CD1c-positive myeloid dendritic cell (primary cell): ENCODE data around the gene SCUBE1.
A peak's percentile ranks its signal among the peaks of the same experiment; 100 is the strongest.

ENCODE experiments used
- DNase-seq: peaks from one replicate; pipeline ENCODE4 v3.0.0-alpha.2; 2016; ENCODE audit errors: extremely low spot score

The SCUBE1 gene

DNA sequence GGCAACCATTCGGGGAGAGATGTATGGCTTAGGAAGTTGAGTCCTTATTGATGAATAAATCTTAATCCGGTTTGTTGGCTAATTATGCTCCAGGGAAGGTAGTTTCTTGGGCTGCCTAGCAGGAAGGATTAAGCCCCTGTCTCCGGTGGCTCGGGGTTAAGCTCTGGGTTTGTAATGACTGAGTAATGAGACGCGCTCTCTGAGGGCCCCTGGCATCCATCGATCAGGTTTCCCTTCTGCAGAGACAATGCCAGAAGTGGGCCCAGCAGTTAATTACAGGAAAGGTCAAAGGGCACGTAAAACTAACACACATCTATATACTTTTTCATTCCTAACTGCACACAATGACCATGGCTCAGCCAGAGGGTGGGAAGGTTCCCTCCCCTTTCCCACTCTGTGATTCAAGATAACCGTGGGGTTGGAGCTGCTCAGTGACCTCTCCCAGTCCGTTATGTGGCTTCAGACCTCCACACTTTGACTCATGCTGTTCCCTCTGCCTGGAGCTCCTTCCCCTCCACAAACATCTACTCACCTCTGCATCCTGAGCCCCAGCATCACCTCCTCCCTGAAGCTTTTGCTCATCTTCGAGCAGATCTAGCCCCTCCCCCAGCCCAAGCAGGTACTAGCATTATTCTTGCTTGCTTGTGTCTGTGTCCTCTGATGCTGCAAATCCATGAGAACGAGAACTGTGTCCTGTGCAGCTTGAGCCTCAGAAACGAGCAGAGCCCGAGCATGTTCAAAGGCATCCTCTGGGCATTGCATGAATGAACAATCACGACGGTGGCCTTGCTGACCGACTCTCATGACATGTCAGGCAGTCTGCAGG, 16.6 kb downstream of the SCUBE1 start:
- no peak for DNase-seq

DNA sequence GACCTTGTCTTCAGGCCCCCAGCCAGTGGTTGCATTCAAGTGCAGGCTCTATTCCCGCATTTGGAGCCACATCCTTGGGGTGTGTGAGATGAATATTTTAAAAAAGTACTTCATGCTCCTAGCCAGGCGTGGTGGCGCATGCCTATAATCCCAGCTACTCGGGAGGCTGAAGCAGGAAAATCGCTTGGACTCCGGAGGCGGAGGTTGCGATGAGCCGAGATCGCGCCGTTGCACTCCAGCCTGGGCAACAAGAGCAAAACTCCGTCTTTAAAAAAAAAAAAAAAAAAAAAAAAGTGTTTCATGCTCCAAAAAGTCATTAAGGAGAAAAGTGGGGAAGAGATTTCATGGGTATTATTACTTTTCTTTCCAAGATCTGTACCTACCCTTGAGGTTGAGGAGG, 18.0 kb downstream of the SCUBE1 start:
- DNase-seq, result no peak

DNA sequence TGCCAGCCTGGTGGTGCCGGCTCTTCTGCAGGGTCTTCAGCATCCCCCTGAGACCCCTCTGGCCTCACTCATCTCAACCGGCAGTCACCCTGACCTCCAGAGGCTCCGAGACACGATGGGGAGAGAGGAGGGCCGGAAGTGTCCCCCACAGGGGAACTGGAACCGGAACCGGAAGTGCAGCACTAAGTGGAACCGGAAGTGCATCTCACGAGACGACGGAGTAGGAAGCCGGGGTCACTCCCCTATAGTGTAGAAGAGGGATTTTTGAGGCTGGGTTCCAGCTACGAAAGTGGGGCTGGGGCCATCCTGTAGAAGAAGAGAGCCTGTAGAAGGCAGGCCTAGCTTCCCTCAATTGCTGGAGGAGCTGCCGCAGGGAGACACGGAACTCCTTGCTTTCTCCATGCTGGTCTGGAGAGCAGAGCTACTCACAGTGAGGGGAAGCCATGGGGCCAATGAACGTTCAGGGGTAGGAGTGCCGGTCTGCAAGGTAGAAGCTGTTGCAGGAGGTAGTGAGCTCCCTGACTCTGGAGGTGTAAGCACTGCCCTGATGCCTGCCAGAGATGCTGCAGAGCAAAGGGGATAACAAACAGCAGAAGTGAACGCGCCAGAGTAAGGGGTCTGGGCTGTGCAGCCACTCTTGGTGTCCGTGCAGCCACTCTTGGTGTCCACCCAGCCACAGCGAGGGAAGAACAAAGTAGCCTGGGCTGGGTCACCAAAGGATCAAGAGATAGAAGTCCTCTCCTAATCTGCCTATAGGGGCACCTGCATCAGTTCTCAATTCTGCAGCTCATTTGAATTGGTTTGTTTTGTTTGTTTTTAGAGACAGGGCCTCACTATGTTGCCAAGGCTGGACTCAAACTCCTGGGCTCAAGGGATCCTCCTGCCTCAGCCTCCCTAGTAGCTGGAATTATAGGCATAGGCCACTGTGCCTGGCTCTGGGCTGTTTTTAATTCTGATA, 21.9 kb downstream of the SCUBE1 start:
- DNase-seq, result peak; percentile 9

DNA sequence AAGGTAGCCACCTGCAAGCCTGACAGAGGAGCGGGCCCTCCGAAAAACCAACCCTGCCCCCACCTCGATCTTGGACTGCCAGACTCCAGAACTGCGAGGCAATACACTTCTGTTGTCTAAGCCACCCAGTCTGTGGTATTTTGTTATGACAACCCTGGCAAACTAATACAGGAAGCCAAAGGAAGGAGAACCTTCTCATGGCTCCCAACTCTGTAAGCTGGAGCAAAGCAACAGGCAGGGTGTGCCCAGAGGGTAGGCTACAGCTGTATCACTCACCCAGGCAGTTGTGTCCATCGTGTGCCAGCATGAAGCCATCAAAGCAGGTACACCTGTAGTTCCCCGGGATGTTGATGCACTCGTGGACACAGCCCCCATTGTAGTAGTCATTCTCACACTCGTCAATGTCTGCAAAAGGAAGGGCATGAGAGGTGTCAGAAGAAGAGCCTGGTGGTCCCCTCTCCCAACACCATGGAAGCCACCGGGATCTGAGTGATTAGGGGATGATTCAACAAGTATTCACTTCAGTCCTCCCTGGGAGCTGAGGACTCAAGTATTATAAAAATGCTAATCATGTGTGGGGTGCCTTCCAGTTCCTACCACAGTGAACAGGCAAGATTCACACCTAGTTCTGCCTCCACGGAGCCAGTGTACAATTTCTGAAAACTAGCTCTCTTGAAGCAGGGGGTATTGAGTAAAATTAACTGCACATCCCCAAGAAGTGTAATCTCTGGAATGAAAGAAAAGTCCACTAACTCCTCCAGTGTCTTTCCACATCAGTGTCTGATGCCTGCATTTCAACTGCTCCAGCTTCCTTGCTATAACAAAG, 23.3 kb downstream of the SCUBE1 start:
- no peak for DNase-seq

DNA sequence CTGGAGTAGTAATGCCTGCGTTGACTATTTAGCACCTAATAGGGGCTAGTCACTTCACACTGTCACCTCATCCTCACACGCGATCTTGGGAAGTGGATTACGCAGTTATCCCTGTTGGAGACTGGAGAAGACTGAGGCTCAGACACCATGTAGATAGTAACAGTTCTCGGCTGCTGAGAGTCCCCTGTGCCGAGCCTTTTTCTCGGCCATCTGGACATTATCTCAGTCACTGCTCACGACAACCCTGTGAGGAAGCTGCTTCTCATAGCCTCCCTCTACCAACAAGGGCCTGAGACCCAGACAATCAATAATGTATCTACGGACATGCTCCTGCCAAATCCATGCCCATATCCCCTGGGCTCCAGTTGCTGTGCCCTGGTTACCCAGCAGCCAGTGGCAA, 25.9 kb downstream of the SCUBE1 start:
- DNase-seq, result no peak

DNA sequence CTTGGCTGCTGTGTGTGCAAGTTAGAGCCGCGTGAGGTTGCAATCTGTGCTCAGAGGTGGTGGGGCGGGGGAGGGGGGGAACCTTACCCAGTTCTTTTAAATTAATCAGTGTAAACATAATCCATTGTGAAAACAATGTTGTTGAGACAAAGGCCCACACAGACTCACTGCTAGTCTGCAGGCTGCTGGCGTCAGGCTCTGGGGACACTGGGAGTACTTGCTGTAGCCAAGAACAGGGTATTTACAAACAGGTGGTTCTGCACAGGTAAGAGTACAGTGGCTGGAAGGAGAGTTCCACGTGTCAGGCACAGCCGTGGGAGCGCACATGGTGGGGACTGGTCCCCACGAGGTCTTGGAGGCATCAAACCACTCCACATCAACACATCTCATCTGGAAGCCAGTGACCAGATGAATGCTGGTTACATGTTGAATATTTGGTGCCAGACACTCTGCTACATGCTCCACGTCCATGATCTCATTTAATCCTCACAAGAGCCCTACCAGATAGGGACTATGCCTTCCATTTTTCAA, 27.4 kb downstream of the SCUBE1 start:
- DNase-seq, result no peak

DNA sequence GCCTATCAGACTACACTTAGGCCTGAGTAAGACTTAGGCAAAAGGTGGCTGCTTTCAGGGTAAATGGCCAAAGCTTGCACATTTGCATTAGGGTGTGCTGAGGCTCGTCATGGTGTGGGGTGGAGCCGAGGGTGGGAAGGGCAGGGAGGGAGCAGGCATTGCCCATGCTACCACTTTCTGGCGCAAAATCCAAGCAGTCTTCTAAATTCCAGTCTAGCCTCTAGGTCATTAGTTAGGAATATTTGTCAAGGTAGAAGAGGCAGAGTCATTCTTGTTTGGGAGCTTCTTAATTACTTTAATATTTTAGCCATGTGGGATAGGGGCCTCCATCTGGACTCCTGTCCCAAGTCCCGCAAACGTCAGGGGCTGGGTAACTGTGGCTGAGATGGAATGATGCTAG, 28.6 kb downstream of the SCUBE1 start:
- DNase-seq, result no peak

DNA sequence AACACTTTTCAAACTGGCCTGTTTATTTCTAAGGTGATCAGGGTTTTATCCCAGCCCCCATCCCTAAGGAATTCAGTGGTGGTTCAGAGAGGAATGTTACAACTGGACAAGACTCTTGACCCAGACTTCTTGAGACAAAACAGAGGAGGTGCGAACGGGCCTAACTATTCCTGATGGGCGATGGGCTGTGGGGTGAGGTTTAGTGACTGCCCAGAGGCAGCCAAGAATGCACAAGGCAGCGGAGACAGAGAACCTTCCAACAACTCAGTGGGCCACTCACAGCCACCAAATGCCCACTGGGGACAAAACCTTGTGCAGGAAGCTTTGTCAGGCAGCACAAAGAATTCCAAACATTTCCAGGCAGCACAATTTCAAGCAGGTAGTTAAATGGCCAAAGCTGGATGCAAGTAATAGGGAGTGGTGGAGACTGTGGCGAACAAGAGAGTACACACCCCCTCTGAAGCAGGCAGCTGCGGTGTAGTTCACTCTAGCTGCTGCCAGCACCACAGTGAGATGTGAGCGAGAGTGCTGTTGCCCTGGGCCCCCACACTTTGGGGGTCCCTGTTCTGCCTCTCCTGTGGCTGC, 29.2 kb downstream of the SCUBE1 start:
- DNase-seq, result no peak

DNA sequence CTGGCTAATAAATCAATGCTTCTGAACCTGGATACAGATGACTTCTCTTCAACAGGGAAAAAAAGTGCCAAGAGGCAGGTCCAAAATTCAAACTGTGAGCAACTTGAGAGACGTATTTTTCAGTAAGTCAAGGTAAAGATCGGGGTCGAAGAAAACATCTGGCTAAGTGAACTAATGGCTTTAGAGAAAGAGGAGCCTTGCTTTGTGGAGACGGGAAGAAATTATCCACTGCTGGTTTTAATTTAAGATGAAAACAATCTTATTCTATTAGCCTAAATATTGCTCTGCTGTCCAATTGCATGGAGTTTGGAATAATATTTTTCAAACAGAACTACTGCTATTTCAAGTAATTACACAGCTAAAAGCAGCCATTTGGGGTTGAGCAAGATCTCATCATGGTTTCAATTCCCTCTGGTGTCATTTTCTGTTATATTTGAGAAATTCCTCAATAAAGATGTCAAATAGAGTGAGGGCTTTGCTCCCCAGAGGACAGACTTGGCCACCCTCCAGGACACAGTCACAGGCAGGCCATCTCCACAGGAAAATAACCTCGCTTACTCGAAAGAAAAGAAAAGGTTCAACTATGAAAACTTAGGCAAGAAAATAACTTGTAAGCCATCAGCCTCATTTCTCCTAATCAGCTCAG, 29.8 kb downstream of the SCUBE1 start:
- DNase-seq, result peak; percentile 55

DNA sequence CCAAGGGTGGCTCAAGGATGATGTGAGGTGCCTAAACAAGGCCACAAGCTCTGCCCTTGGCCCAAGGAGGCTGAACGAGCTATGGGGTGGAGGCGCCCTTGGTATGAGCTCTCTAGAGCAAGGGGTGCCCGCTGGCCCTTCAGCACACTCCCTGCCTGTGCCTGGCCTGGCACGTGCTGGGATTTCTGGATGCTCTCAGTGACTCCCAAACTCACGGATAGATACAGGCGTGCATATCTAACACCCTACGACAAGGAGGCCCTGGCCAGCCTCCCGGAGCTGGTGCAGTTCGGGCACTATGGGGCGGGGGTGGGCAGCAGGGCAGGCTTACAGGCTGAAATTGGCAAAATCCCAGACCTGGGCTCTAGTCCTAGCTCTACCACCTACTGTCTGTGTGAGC, 30.6 kb downstream of the SCUBE1 start:
- no peak for DNase-seq

DNA sequence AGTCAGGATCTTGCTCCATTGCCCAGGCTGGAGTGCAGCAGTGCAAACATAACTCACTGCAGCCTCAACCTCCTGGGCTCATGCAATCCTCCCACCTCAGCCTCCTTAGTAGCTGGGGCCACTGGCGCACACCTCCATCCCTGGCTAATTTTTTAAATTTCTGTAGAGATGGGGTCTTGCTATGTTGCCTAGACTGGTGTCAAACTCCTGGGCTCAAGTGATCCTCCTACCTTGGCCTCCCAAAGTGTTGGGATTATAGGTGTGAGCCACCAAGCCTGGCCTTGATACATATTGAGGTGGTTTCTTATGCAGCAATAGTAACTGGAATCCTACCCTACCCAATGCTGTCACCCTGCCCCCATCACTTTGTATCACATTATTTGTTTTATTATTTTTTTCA, 32.4 kb downstream of the SCUBE1 start:
- DNase-seq, result no peak

DNA sequence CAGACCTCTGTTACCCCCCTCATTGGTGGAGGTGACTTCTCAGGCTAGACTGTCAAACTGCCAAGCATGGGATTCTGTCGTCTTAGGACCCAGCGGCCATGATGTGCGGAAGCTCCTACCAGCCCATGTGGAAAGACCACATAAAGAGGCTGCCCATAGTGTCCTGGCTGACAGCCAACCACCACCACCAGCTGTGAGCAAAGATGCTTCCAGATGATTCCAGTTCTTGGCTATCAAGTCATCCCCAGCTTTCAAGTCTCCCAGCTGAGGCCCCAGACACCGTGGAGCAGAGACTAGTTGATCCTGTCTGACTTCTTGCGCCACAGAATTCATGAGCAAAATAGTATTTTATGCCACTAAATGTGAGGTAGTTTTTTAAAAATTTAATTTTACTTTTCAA, 32.9 kb downstream of the SCUBE1 start:
- DNase-seq, result no peak

DNA sequence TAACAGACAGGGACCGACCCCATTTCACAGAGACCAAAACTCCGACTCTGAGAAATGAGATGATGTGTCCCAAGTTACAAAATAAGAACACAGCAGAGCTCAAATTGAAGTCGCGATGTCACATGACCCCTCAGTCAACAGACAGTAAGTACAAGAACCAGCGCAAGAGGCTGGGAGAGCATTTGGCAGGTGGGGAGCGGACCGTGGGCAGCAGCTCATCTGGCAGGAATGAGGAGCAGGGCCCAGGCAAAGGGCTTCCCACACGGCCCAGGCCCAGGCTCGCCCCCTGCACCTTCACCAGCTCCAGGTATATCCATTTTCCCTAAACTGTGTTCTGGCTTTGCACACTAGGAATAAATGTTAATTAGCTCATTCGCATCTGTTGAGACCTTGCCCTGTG, 34.3 kb downstream of the SCUBE1 start:
- no peak for DNase-seq

DNA sequence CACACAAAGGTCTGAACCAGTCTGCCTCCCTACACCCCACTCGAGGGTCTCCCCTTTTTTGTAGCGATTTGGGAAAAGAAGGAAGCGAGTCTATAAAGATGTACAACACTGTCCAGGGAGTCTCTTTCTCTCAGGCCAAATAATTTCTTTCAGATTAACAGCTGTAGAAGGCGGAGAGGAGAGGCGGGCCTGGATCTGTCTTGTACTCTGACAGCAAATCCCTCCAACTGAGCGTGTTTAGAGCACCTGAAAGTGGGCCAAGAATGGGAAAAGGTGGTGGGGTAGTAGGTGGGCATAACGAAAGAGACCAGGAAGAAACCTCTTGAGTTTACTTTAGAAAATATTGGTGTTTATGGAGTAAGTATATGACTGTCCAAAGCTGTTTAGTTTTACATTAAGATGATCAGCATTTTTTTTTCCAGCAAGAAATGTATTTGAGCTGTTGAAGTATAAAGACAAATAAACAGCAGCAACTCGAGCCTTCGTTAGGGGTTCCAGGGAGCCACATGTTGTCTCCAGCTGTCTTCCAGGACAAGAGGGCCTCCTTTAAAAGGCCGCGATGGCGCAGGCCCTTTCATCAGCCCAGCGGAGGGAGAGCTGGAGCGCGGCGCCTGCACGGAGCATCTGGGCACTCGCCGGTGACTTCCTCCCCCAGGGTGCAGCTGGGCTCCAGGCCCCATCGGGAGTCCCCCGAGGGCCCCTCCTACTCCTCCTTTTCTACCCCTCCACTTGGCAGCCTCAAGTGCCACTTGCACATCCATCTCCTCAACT, 34.9 kb downstream of the SCUBE1 start:
- DNase-seq, result no peak

DNA sequence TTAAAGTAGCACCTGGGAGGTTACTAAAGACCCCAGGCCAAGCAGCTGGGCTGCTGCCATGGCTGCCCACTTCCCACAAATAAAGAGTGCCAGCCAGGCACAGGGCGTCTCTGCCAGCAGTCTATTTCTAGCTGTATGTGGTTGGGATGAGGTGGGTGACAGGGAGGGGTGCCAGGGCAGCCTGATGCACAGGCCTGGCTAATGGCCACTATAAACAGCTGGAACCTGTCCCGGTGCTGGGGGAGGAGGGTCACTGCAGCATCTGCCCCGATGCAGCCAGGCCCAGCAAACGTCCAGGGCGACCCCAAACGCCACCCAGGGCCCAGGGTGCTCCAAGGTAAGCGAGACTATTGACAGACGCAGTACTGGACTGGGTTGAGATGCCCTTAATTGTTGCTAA, 37.4 kb downstream of the SCUBE1 start:
- DNase-seq, result no peak

DNA sequence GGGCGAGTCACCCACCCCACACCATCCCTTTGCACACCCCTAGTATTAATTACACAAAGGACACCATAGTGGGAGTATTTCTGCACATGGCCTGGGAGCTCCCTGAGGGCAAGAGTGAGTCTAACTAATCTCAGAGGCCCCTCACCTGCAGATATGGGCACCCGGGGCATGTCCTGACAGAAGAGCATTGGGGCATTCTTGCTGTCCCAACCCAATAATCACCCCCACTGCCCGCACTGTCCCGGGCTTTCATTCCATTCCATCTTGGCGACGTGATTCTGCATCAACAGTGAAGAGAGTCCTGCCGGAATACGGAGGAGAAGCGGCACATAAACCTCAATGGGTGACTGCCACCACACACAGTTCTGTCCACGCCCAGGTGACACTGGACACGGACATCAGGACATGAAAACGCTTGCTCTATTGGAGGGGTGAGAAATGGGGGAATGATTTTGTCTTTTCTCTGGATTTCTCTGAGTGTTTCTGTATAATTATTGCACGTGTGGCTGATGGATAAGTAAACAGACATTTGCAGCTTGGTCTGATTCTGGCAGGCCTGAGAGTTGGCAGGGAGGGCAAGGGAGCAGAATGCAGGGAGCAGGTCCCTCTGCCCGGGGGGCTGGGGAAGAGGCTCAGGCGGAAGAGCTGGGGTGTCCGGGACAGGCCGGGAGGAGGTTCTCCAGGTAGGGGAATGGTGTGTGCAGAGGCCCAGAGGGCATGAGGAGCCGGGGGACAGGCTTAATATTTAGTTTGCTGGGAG, 38.2 kb downstream of the SCUBE1 start:
- no peak for DNase-seq

DNA sequence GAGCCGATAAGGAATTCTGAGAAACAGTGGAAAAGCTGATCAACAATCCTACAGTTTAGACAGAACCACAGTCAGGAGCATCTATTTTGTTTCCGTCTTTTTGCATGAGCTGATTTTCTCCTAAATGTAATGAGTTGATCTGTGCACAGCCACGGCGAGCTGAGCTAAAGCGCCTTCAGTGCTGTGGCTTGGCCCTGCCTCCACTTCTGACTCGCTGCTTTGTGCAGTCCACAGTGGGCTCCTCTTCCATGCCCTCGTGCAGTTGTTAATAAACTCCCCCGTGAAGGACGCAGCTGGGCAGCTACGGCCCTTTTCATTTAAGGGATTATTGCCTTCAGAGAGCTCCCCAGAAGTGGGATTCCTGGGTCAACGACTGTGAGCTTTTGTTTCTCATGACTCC, 39.4 kb downstream of the SCUBE1 start:
- no peak for DNase-seq

DNA sequence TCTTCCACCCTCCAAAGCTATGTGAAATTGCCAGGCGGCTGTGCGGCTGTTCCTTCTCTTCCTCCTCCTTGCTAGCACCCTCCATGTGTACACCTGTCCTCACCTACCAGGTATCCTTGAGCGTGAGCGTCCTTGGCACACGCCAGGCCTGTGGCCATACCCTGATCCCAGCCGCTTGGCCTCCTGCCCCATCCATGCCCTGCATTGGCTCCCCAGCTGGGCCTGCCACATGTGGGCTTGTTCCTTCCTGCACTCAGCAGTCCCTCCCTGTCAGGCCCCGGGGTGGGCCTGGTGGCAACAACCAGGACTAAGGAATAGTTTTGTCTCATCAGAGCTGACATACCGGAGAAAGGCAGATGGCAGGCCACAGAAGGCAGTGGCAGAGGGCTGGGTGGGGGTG, 40.0 kb downstream of the SCUBE1 start:
- no peak for DNase-seq

DNA sequence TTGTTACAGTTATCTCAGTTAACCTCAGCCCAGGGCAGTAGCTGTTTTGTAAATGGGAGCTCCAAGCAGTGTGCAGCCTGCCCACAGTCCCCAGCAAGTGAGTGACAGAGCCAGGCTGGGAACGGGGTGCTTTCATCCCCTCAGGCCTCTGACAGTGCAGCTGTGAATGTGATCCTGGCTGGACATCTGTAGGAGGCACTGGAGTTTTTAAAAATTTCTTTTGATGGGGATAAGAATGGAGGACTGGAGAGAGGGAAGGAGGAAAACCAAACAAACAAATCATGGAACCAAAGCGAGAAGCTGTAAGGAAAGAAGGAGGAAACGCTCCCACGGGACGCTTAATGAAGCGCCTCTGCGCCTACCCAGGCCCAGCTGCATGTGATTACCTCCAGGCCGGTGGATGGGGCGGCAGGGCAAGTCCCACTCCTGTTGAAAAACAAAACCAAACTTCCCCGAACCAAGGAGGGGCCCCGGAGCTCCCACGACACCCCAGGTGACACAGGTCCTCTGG, 40.6 kb downstream of the SCUBE1 start:
- no peak for DNase-seq
